ENCODE measurements around the gene CLIC1. TPM values are rescaled to one million over a fixed set of nuclear protein-coding genes. Genes with fewer than 3 reads are reported as not detected.

The CLIC1 gene
- total and polyA plus RNA-seq, 10 of the 15 experiments (the other 5 are each of a cell fraction or from before 2014, with no cell fraction given): 446 to 1,266 (median 636) TPM

DNA sequence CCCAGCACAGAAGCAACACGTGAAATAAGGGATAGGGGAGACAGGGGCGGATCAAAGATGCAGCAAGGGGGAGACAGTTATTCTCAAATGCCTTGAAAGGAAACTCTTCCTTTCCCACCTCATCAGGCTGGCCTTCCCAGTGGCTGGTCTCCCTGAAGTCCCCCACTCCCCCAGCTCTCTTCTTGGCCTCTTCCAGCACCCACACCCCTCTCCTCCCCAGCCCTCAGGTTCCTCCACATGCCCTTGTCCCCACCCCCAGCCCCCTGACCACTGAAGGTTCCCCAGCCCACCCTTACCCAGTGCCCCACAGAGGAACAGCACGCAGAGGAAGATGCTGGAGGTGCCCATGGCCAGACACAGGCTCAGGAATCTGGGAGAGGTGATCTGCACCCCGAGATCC lies 22.9 kb downstream of the CLIC1 start (continued):
- TF ChIP-seq, protein P1, sequence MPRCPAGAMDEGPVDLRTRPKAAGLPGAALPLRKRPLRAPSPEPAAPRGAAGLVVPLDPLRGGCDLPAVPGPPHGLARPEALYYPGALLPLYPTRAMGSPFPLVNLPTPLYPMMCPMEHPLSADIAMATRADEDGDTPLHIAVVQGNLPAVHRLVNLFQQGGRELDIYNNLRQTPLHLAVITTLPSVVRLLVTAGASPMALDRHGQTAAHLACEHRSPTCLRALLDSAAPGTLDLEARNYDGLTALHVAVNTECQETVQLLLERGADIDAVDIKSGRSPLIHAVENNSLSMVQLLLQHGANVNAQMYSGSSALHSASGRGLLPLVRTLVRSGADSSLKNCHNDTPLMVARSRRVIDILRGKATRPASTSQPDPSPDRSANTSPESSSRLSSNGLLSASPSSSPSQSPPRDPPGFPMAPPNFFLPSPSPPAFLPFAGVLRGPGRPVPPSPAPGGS (IDR thresholded peaks at IDR 0.05; ENCODE audit: borderline replicate concordance, insufficient read depth, low read depth, low read length, poor library complexity, severe bottlenecking): no peak
- TF ChIP-seq RFX5 (IDR thresholded peaks at IDR 0.05; ENCODE audit: low read depth, low read length): no peak
- TF ChIP-seq POLR2AphosphoS5 (IDR thresholded peaks at IDR 0.05; ENCODE audit: low read length): no peak
- no peak for TF ChIP-seq EZH2 (IDR thresholded peaks at IDR 0.05; ENCODE audit: borderline replicate concordance, control insufficient read depth, low read depth, low read length)
- TF ChIP-seq ASH2L (IDR thresholded peaks at IDR 0.05; ENCODE audit: borderline replicate concordance, low read depth): no peak

- ChIA-PET SMC1A (ENCODE audit: uncharacterized antibody, unreplicated experiment) (no interaction called here), POLR2A (interaction anchor here (1.0 to 1.1 kb wide), 2 partner anchors 9 kb away, joined by 3 read pairs; partner anchors contain the start of genes ABHD16A and LY6G6C), CTCF (interaction anchor here (0.7 to 2.9 kb wide), 4 partner anchors 9 to 57 kb away, joined by 3 to 14 read pairs (median 5); partner anchors contain the start of gene ABHD16A), RAD21 (ENCODE audit: unreplicated experiment) (interaction anchor here (1.2 kb wide), 1 partner anchor 32 kb away, joined by 4 read pairs; the partner anchor contains the start of gene LY6G5C)
- in situ Hi-C loops (cut with MboI) (no loop called here), intact Hi-C loops (cut with micrococcal nuclease; ENCODE audit: unreplicated experiment) (no loop called here)
- no peaks in the 10 kb centered on the region for H4K20me1 ChIP-seq (ENCODE audit: control insufficient read depth, insufficient read depth)
- H3K27ac ChIP-seq (ENCODE audit: control insufficient read depth, insufficient read depth): no peak overlapping the region
- no TSS peak for BruUV-seq (replicated peaks)
- WGBS (ENCODE audit: insufficient coverage, insufficient replicate concordance, low lambda C conversion rate, missing lambda C conversion rate): 20% methylated on average over 8 of the region's 8 CpGs
- no peak overlapping the region for H3K4me2 ChIP-seq (ENCODE audit: control insufficient read depth, insufficient read depth)
- H3K27me3 ChIP-seq (replicated peaks in 1 of 2; ENCODE audit: control insufficient read depth in 2 of 2, insufficient read depth in 2 of 2, low read length in 1 of 2): peaks cover 0 to 2% of the 10 kb centered on the region in 2 experiments; a peak in 3 of 4 replicates
- H3K79me2 ChIP-seq (ENCODE audit: control insufficient read depth, insufficient read depth, low read length): no peaks in the 10 kb centered on the region
- no peaks in the 10 kb centered on the region for H3K4me1 ChIP-seq (ENCODE audit: control insufficient read depth, insufficient read depth, low read length)
- H2AFZ ChIP-seq (ENCODE audit: control insufficient read depth, low read depth, low read length): no peak overlapping the region
- H3K9me3 ChIP-seq (replicated peaks; ENCODE audit: control insufficient read depth, insufficient read depth, low read length): no peaks in the 10 kb centered on the region
- no peak overlapping the region for H3K4me3 ChIP-seq
- FAIRE-seq: no peak
- DNase-seq (ENCODE audit: low read depth, low spot score): no peak
- no peak overlapping the region for H3K9ac ChIP-seq (ENCODE audit: control insufficient read depth, insufficient read depth, low read length)
- ATAC-seq: peak; percentile 81
- TF ChIP-seq SMAD5 (IDR thresholded peaks at IDR 0.05; ENCODE audit: low read depth) (no peak), BRCA1 (IDR thresholded peaks at IDR 0.05; ENCODE audit: low read depth, low read length) (no peak)
- TF ChIP-seq, protein P2, sequence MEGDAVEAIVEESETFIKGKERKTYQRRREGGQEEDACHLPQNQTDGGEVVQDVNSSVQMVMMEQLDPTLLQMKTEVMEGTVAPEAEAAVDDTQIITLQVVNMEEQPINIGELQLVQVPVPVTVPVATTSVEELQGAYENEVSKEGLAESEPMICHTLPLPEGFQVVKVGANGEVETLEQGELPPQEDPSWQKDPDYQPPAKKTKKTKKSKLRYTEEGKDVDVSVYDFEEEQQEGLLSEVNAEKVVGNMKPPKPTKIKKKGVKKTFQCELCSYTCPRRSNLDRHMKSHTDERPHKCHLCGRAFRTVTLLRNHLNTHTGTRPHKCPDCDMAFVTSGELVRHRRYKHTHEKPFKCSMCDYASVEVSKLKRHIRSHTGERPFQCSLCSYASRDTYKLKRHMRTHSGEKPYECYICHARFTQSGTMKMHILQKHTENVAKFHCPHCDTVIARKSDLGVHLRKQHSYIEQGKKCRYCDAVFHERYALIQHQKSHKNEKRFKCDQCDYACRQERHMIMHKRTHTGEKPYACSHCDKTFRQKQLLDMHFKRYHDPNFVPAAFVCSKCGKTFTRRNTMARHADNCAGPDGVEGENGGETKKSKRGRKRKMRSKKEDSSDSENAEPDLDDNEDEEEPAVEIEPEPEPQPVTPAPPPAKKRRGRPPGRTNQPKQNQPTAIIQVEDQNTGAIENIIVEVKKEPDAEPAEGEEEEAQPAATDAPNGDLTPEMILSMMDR (IDR thresholded peaks at IDR 0.05 in 2 of 3, conservative IDR thresholded peaks at IDR 0.05 in 1 of 3; ENCODE audit: control insufficient read depth in 2 of 3, extremely low read depth in 1 of 3, insufficient read depth in 1 of 3, low read depth in 3 of 3, low read length in 3 of 3): peak; percentile 7 to 10 (median 9); a peak in 2 of 6 replicates
- no peaks in the 10 kb centered on the region for H3K36me3 ChIP-seq (ENCODE audit: control insufficient read depth in 2 of 2, insufficient read depth in 2 of 2, low read length in 1 of 2)
These were observed 24.0 kb downstream of the CLIC1 start for GRCh38 chr6:31712296-31712695.

All from GM12878 (cell line).